Chondrocyte (in vitro differentiated cells): ENCODE measurements around the gene HOXC12. TPM values are rescaled to one million over a fixed set of nuclear protein-coding genes. Genes with fewer than 3 reads are reported as not detected.

Source experiments
- DNase-seq: peaks from one replicate; pipeline ENCODE4 v3.0.0; 2021; ENCODE audit warnings: mixed read lengths, low spot score
- H3K27ac Mint-ChIP-seq: one replicate; pipeline ENCODE4 v1.8.0; 2021; ENCODE audit warnings: mild to moderate bottlenecking, moderate library complexity, mixed read lengths; ENCODE audit not compliant: unreplicated experiment
- H3K27me3 Mint-ChIP-seq: 2 replicates; pipeline ENCODE4 v1.8.0; 2021; ENCODE audit warnings: low read depth, mixed read lengths
- H3K36me3 Mint-ChIP-seq: 2 replicates; pipeline ENCODE4 v1.8.0; 2021; ENCODE audit warnings: low read depth, mixed read lengths
- H3K4me1 Mint-ChIP-seq: 2 replicates; pipeline ENCODE4 v1.8.0; 2021; ENCODE audit warnings: low read depth, mild to moderate bottlenecking, mixed read lengths
- H3K4me3 Mint-ChIP-seq: one replicate; pipeline ENCODE4 v1.8.0; 2021; ENCODE audit warnings: mild to moderate bottlenecking, moderate library complexity, mixed read lengths; ENCODE audit not compliant: unreplicated experiment
- H3K9me3 Mint-ChIP-seq: 2 replicates; pipeline ENCODE4 v1.8.0; 2021; ENCODE audit warnings: low read depth, mixed read lengths
- total RNA-seq: library from RNA; stranded (reverse); gene quantifications from 3 replicates; pipeline ENCODE4 v1.2.1, GENCODE V29; 2021
- TF ChIP-seq, protein P1 (sequence below): fragments of 200-600 bp; sonication (generic); IDR thresholded peaks from 2 replicates; pipeline ENCODE4 v1.5.0; 2021; ENCODE audit warnings: antibody characterized with exemption, mild to moderate bottlenecking, moderate library complexity

HOXC12 gene
- total RNA-seq, 1 donor from 2014 or later = not detected

DNA sequence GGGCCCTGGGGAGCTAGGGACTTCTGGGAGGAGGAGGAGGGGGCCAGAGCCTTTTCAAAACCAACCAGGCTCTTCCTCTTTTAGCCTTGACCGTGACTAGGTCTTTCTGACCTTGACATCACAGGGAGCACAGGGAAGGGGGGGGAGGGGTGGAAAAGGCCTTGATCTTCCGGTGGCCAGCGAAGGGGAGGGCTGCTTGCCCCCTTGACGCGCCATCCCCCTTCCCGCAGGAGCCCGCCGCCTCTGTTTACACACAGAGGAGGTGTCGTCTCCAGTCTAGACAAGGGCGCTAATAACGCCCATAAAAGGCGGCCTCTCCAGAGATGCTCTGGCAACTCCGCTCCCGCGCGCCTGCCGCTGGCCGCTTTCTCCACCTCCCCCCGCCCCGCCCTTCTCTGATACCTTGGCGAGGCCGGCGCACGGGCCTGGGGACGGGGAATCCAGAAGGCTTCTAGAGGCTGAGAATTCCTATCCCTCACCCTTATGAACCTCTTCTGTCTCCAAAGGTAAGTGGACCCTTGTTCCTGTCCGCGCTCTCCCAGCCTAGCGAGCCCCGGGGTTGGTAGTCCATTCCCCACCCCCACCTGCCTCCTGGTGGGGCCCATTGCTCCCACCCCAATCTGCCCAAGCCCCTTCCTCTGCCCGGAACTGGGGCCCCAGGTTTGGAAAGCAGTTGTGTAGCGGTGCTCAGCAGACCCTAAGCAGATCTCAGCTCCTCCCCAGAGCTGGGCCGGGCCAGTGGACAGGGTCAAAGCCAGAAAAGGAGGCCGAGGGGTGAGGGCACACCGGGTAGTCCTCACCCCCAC is 4.9 kb upstream of the HOXC12 start:
- TF ChIP-seq, protein P1, sequence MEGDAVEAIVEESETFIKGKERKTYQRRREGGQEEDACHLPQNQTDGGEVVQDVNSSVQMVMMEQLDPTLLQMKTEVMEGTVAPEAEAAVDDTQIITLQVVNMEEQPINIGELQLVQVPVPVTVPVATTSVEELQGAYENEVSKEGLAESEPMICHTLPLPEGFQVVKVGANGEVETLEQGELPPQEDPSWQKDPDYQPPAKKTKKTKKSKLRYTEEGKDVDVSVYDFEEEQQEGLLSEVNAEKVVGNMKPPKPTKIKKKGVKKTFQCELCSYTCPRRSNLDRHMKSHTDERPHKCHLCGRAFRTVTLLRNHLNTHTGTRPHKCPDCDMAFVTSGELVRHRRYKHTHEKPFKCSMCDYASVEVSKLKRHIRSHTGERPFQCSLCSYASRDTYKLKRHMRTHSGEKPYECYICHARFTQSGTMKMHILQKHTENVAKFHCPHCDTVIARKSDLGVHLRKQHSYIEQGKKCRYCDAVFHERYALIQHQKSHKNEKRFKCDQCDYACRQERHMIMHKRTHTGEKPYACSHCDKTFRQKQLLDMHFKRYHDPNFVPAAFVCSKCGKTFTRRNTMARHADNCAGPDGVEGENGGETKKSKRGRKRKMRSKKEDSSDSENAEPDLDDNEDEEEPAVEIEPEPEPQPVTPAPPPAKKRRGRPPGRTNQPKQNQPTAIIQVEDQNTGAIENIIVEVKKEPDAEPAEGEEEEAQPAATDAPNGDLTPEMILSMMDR = no peak
- H3K9me3 Mint-ChIP-seq = no peaks in the 10 kb centered on the region
- no peak overlapping the region for H3K4me3 Mint-ChIP-seq
- peaks cover 8% of the 10 kb centered on the region for H3K4me1 Mint-ChIP-seq
- peaks cover 88% of the 10 kb centered on the region for H3K27me3 Mint-ChIP-seq
- no peaks in the 10 kb centered on the region for H3K36me3 Mint-ChIP-seq
- no peak for DNase-seq
- H3K27ac Mint-ChIP-seq = no peak overlapping the region

DNA sequence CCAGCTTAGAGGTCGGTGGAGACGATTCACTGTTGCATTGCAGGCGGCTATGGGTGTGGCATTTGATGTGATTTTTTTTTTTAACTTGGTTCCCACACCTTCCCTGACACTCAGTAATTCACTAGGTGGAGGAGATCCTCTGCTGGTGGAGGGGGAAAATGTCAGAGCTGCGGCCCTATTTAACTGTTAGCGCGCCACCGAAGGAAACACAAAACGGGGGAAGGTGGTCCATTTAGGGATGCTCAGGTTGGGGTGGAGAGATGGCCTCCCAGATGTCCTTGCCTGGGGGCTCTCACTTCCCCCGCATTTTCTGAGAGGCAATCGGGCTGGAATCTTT is 4.3 kb upstream of the HOXC12 start:
- TF ChIP-seq, protein P1 = no peak
- no peak overlapping the region for H3K27ac Mint-ChIP-seq
- peaks cover 83% of the 10 kb centered on the region for H3K27me3 Mint-ChIP-seq
- no peak overlapping the region for H3K4me3 Mint-ChIP-seq
- H3K9me3 Mint-ChIP-seq = no peaks in the 10 kb centered on the region
- H3K36me3 Mint-ChIP-seq = no peaks in the 10 kb centered on the region
- no peak for DNase-seq
- H3K4me1 Mint-ChIP-seq = peaks cover 8% of the 10 kb centered on the region

DNA sequence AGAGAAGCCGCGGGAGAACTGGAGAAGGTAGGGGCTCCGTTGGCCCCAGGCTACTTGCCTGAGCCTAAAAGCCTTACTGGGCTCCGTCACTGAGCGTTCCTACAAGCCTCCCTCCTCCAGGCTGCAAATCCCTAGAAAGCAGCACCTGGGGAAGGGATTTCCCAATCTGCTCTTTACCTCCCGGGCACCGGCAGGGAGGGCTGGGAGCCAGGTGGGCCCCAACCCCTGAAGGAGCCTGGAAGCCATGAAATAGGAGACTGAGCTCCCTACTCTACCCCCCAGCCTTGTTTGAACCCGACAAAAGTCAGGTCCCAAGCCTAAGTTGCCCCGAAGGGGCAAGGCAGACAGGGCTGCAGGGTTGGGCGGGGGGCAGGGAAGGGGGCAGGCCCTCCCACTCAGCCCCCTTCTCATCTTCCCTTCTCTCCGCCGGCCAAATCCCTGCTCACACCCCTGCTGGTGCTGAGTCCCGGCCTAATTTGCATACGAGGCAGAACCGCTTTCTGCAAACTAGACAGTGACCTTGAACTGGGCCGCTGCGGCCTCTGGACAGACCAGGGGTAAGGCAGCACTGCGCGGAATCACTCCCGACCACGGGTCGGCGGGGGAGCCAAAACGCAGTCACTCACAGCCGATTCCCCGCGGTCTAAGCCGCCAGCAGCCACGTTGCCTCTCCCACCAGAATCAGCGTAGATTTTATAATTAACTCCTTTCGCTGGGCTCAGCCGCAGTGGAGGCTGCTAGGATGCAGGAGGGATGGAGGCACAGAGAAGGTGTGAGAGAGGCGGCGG is 3.7 kb upstream of the HOXC12 start:
- TF ChIP-seq, protein P1 = no peak
- no peak overlapping the region for H3K27ac Mint-ChIP-seq
- peaks cover 83% of the 10 kb centered on the region for H3K27me3 Mint-ChIP-seq
- H3K4me3 Mint-ChIP-seq = no peak overlapping the region
- DNase-seq = no peak
- H3K36me3 Mint-ChIP-seq = peaks cover 2% of the 10 kb centered on the region
- H3K4me1 Mint-ChIP-seq = peaks cover 8% of the 10 kb centered on the region
- no peaks in the 10 kb centered on the region for H3K9me3 Mint-ChIP-seq

DNA sequence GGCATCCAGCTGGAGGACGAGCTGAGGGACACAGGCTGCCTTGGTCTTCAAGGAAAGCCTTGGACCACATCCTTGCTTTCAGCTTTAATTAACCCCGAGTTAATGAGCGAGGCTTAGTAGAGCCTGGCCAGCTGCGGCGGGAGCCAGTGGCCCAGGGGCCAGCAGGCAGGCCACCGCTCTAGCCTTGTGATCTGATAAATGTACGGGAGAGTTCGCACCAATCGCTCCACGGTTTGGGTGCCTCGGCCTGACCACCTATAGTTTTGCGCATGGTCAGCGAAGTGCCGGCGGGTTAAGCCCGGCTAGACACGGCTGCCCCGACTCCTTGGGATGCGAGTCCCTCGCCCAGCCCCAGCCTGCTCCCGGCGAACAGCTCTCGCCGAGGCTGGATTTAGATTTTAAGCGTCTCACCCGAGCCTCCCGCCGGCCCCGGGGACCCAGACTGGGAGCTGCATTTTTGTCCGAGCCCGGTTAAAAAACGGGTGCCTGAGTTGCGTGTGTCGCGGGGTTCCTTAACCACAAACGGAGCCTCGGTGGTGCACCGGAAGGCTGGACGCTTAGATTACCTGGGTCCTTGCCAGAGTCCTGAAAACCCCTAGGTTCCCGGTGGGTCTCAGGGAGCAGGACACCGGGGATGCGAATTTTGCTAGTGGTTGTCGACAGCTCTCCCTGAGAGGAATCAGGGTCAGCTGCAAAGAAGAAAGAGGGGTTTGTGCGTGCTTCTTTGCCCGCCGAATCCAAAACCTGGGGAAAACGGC is 2.9 kb upstream of the HOXC12 start:
- no peak overlapping the region for H3K27ac Mint-ChIP-seq
- H3K9me3 Mint-ChIP-seq = no peaks in the 10 kb centered on the region
- TF ChIP-seq, protein P1 = no peak
- H3K4me3 Mint-ChIP-seq = no peak overlapping the region
- peaks cover 83% of the 10 kb centered on the region for H3K27me3 Mint-ChIP-seq
- H3K4me1 Mint-ChIP-seq = peaks cover 8% of the 10 kb centered on the region
- peaks cover 4% of the 10 kb centered on the region for H3K36me3 Mint-ChIP-seq
- DNase-seq = no peak

DNA sequence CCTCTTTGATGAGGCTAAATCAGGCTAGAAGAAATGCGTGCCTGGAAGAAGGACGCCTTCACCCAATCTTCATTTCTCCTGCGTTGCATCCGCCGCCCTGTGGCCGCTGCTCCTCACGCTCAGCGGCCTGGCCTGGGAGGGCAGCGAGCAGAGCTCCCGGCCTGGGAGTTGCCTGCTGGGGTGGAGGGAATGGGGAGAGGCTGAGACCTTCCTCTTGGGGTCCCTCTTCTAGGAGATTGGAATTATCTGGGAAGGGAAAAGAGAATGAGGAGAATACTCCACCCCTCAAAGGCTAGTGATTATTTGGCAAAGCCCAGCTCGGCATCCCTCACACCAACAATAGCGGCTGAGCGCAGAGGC is 2.4 kb upstream of the HOXC12 start:
- Mint-ChIP-seq H3K4me3 (no peak overlapping the region), H3K27me3 (peaks cover 86% of the 10 kb centered on the region), H3K9me3 (no peaks in the 10 kb centered on the region), H3K36me3 (peaks cover 4% of the 10 kb centered on the region), H3K4me1 (peaks cover 8% of the 10 kb centered on the region), H3K27ac (no peak overlapping the region)
- no peak for DNase-seq
- TF ChIP-seq, protein P1 = peak; percentile 16
